NCI-H345 (cell line): ENCODE data around the gene ZMYM1.
"Not testable (repeated sequence)": the region's sequence is repeated elsewhere in the genome, so short reads cannot be mapped to it uniquely, and the experiment has no call there.

ENCODE experiments used
- DNase-seq: peaks from one replicate; lab custom pipeline; 2025; lab: John Stamatoyannopoulos, UW

ZMYM1 gene

GRCh38 chr1:35076426-35076825 is 2.8 kb upstream of the ZMYM1 start:
- DNase-seq: not testable (repeated sequence)

DNA sequence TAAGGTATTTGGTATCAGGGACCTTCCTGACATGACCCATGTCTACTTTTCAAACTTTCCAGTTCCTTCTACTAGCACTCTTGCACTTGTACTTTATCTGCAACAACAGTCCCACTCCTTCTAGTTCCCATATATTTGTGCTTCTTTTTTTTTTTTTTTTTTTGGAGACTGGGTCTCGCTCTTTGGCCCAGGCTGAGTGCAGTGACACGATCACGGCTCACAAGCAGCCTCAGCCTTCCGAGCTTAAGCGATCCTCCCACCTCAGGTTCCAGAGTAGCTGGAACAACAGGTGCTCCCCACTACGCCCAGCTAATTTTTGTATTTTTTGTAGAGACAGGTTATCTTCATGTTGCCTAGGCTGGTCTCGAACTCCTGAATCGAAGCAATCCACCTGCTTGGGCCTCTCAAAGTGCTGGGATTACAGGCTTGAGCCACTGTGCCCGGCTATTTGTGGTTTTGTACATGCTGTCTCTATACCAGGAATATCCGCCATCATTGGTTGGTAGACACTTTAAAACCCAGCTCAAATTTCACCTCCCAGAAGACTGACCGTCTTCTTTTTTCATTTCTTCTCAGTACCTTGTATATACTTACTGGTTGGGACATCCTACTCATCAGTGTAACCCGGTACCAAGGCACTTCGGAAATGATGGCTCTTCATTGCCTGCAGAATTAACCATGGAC is 1.1 kb downstream of the ZMYM1 start:
- DNase-seq: no peak

DNA sequence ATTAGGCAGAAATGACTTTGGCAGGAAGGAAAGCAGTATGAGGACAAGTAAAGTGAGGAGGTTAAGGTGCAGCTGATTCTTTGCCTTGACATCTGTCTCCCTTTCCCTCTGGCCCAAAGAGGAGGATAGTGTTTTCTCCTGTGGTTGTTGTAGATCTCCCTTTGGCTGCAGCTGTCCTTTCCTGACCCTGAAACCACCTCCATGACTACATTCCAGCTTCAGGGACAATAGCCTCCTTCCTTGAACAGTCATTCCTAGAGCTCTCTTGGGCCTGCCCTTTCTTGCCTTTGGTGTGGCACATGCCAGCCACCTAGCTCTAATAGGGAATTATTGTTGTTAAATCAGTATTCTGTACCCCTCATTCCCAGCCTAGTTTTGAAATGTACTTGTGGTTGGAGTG is 6.2 kb downstream of the ZMYM1 start:
- no peak for DNase-seq

GRCh38 chr1:35097224-35097623 is 18.0 kb downstream of the ZMYM1 start:
- no peak for DNase-seq

- no peak for DNase-seq
Measured at GRCh38 chr1:35111106-35111505, 31.9 kb downstream of the ZMYM1 start.

- DNase-seq: no peak
Measured at GRCh38 chr1:35112668-35113067, 33.5 kb downstream of the ZMYM1 start.

DNA sequence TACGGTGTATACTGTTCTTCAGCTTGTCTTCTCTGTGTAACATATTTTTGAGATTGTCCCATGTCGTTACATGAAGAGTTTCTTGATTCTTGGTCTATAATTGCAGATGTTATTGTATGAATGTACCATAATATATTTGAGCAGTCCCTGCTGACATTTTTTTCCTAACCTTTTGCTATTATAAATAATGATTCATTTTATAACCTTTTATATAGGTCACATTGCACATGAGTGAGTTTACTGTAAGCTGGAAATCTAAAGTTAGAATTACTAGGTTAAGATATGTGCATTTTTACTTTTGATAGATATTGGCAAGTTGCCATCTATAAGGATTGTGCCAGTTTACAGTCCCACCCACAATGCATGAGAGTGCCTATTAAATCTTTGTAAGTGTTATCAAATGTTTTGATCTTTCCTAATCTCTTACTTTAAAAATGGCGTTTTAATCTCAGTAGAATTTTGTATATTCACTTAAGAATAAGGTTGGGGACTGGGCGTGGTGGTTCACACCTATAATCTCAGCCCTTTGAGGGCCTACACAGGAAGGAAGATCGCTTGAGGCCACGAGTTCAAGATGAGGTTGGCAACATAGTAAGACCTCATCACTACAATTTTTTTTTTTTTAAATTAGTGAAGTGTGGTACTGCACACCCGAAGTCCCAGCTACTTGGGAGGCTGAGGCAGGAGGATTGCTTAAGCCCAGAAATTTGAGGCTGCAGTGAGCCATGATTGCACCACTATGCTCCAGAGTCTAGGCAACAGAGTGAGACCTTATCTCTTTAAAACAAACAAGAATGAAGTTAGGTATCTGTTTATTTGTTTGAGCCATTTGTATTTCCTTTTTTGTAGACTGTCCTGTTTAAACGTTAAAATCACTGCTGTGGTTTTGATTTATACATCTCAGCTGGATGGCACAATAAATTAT is 36.5 kb downstream of the ZMYM1 start:
- no peak for DNase-seq

- DNase-seq: no peak
Measured at GRCh38 chr1:35120458-35121133, 41.4 kb downstream of the ZMYM1 start.

DNA sequence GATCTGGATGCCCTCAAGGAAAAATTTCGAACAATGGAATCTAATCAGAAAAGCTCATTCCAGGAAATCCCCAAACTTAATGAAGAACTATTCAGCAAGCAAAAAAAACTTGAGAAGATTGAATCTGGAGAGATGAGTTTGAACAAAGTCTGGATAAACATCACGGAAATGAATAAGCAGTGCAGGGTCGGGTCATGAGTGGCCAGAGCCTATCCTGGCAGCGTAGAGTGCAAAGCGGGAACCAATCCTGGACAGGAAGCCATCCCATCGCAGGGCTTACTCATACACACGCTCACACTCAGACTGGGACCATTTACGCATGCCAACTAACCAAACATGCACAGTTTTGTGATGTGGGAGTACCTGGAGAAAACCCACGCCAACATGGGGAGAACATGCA is 43.1 kb downstream of the ZMYM1 start:
- no peak for DNase-seq

GRCh38 chr1:35126546-35126945 is 47.4 kb downstream of the ZMYM1 start:
- no peak for DNase-seq

GRCh38 chr1:35129080-35129479 is 49.9 kb downstream of the ZMYM1 start:
- no peak for DNase-seq

DNA sequence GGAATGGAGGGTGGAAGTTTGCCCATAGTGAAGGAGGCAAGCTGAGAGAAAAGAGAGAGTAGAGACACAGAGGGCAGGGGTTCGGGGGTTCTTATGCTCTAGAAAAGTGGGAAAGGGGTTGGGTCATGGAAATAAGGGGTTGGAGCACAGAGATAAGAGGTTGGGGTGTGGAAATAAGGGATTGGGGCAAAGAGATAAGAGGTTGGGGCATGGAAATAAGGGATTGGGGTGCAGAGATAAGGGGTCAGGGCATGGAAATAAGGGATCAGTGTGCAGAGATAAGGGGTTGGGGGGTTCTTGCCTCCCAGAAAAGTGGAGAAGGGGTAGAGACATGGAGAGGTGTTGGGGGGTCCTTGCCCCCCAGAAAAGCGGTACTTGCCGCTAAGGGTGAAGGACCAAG is 57.6 kb downstream of the ZMYM1 start:
- no peak for DNase-seq

GRCh38 chr1:35137590-35137989 is 58.4 kb downstream of the ZMYM1 start:
- DNase-seq: not testable (repeated sequence)

- not testable (repeated sequence) for DNase-seq
Measured at GRCh38 chr1:35142294-35142693, 63.1 kb downstream of the ZMYM1 start.

- DNase-seq: not testable (repeated sequence)
Measured at GRCh38 chr1:35142728-35143127, 63.5 kb downstream of the ZMYM1 start.

GRCh38 chr1:35143737-35144508 is 64.7 kb downstream of the ZMYM1 start:
- no peak for DNase-seq

DNA sequence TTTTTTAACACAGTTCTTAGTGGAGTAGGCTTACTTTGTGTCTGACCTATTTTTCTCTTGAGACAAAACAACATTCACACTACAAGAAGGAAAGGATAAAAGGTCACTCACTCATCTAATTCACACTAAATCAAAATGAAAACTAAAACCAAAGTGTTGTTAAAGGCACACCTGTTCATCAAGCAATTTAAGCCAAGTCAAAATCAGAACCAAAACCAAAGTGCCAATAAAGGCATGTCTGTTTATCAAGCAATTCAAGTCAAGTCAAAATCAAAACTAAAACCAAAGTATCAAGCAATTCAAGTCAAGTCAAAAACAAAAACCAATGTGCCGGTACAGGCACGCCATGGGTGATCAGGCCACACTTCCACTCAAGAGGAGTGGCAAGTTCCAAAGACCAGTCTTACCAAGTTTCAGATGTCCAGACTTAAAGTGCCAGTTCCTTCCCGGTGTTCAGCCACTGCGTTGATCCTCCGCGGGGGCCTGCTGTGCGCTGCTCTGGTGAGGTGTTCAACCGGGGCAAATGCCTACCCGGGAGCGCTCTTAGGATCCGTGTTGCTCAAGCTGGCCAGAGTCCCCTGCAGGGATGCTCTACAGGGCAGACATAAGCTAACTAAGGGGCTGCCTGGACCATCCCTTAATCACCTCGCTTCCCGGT is 66.8 kb downstream of the ZMYM1 start:
- DNase-seq: not testable (repeated sequence)

GRCh38 chr1:35151220-35151619 is 72.0 kb downstream of the ZMYM1 start:
- no peak for DNase-seq

GRCh38 chr1:35164893-35165292 is 85.7 kb downstream of the ZMYM1 start:
- no peak for DNase-seq
